IPS DF 6.9 (cell line): ENCODE results near the gene NR5A2.
A peak's percentile ranks its signal among the peaks of the same experiment; 100 is the strongest.

Experiments
- DNase-seq: peaks from one replicate; pipeline ENCODE4 v3.0.0-alpha.2; 2013; ENCODE audit warnings: low read depth, low spot score
- H3K27ac ChIP-seq: one replicate; pipeline ENCODE4 v1.5.1; 2013; ENCODE audit warnings: low read length, control low read depth
- H3K27me3 ChIP-seq: 2 replicates; pipeline ENCODE4 v1.6.1; 2013; ENCODE audit warnings: mild to moderate bottlenecking, low read length; ENCODE audit not compliant: control insufficient read depth, insufficient read depth
- H3K36me3 ChIP-seq: 2 replicates; pipeline ENCODE4 v1.6.1; 2013; ENCODE audit warnings: low read length; ENCODE audit not compliant: control insufficient read depth, insufficient read depth
- H3K4me1 ChIP-seq: 2 replicates; pipeline ENCODE4 v1.6.1; 2013; ENCODE audit warnings: low read length; ENCODE audit not compliant: control insufficient read depth, insufficient read depth
- H3K4me3 ChIP-seq: 2 replicates; pipeline ENCODE4 v1.5.1; 2013; ENCODE audit warnings: mild to moderate bottlenecking, low read length
- H3K9me3 ChIP-seq: 2 replicates; pipeline ENCODE4 v1.6.1; 2013; ENCODE audit warnings: low read length, inconsistent platforms; ENCODE audit not compliant: control insufficient read depth, insufficient read depth
- WGBS: extraction: QIAGEN DNeasy Blood & Tissue Kit; methylation state at CpG from one replicate; pipeline ENCODE4 v1.1.7; 2013; ENCODE audit warnings: mixed read lengths, missing lambda C conversion rate; ENCODE audit not compliant: insufficient read length, insufficient coverage; 5-methylcytosine and 5-hydroxymethylcytosine counted together

Gene NR5A2

DNA sequence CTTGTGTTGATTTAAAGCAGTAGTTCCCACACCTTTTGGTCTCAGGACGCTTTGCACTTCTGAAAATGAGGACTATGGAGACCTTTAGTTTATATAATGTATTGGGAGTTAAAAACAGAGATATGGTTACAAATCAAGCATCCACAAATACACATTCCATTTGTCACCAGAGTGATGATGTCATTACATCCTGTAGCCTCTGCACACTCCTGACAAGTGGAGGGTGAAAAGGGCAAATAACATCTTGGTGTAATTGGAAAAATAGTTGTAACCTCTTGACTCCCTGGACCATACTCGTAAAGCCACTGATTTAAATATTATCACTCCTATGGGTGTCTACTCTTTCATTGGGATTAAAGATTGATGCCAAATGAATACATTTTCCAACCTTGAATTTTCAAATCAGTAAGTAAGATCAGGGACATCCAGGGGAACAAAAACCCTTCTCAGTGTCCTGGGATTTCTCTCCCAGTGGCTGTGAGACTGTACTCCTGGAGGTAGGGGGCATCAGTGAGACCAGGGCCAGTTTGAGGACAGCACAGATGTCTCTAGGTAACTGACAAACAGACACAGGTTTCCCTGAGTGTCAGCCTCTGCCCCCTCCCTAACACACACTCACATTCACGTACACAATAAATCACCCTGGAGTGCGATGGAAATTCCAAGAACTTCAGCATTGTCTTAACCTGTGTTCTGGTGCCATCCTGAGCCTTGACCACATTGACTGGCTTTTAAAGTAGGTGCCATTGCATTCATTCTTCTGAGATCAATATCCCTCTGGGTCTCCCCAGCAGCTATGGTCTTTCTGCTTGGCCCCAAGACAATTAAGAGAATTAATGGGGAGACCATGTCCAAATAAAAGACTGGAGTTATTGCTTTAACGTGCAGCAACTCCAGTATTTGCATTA, 63.0 kb downstream of the NR5A2 start:
- H3K36me3 ChIP-seq = no peaks in the 10 kb centered on the region
- H3K9me3 ChIP-seq = no peaks in the 10 kb centered on the region
- no peaks in the 10 kb centered on the region; the same call in 1 of the 2 replicates for H3K4me1 ChIP-seq
- peak; percentile 29 for DNase-seq
- no CpG with 5 or more reads among the region's 5 CpGs for WGBS
- no peak overlapping the region for H3K4me3 ChIP-seq
- no peaks in the 10 kb centered on the region for H3K27me3 ChIP-seq
- no peak overlapping the region for H3K27ac ChIP-seq

DNA sequence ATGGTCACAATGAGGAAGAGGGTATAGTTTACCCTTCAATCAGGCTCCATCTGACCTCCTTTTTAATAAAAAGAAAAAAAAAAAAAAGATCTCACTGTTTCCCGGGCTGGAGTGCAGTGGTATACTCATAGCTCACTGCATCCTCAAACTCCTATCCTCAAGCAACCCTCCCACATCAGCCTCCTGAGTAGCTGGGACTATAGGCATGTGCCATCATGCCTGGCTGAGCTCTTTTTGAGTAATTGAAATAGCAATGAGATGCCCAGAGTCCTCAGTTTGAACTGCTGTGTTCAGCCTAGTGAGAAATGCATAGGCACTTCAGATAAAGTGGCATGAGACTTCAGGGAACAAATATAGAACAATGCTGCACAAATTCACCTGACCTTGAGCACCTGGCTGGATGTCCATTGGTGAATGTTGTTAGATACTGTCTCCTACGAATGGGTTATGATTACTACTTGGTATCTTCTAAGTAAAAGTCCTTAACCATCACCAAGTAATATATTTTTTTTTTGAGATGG, 67.6 kb downstream of the NR5A2 start:
- Histone ChIP-seq H3K27ac (no peak overlapping the region), H3K4me1 (no peaks in the 10 kb centered on the region), H3K27me3 (no peaks in the 10 kb centered on the region), H3K4me3 (no peak overlapping the region), H3K36me3 (no peaks in the 10 kb centered on the region), H3K9me3 (no peaks in the 10 kb centered on the region)
- no peak for DNase-seq
- no CpG with 5 or more reads among the region's 2 CpGs for WGBS

DNA sequence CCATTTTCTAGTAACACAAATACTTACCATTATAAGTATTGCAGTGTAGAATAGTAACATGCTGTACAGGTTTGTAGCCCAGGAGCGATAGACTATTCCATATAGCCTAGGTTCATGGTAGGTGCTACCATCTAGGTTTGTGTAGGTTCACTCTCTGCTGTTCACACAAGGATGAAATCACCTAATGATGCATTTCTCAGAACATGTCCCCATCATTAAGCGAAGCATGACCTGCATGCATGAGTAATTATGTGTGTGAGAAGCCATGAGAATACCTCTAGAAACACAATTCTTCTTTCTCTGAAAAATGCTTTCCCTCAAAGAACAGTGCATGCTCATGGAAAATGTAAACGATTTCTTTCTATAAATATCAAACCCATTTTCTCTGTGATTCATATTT, 69.3 kb downstream of the NR5A2 start:
- no peak for DNase-seq
- Histone ChIP-seq H3K27ac (no peak overlapping the region), H3K4me1 (no peaks in the 10 kb centered on the region), H3K27me3 (no peaks in the 10 kb centered on the region), H3K4me3 (no peak overlapping the region), H3K36me3 (no peaks in the 10 kb centered on the region), H3K9me3 (no peaks in the 10 kb centered on the region)
- 100% methylated on average over 1 of the region's 3 CpGs for WGBS

DNA sequence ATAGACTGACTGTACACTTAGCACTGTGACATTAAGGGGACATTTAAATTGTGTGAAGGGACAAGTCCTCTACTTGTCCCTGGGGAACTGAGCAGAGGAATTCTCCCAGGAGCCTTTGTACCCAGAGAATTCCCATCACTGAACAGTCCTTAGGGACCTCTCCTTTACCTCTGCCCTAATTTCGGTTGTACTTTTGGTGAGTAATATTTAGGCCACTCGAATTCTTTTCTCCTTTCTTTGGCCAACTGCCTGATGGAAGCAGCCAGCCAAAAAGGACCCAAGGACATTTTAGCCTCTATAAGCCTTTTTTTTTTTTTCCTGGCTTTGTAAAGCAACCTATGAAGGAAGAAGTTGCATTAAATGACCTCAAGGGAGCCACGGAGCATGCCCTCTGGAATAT, 71.5 kb downstream of the NR5A2 start:
- no peak for DNase-seq
- H3K9me3 ChIP-seq = no peaks in the 10 kb centered on the region
- no peaks in the 10 kb centered on the region for H3K27me3 ChIP-seq

DNA sequence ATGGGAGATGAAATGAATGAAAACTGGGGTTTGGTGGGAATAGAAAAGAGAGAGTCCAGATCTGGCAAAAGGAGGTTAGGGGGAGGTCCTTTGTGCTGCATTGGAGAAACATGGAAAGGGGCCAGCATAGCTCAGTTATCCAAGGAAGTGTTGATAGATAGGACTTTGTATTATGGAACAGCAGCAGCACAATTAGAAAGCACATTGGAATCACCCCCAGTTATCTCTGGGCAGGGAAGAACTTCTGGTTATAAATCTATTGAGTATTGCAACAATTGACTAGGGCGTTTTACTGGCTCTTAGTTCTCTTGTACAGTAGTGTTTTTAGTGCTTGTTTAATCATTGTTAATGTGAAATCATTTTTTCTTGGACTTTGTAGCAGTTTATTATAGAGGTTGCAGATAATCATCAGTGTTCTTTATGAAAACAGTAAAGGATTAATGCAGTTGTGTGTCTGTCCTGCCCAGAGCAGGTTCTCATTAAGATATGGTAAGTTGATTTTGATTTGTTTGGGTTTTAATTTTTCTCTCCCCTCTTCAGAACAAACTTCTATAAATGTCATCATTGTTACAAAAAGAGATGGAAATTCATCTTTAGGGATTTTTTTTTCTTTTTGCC, 76.6 kb downstream of the NR5A2 start:
- Histone ChIP-seq H3K36me3 (no peaks in the 10 kb centered on the region), H3K4me3 (no peak overlapping the region), H3K4me1 (no peaks in the 10 kb centered on the region), H3K27ac (no peak overlapping the region), H3K27me3 (no peaks in the 10 kb centered on the region), H3K9me3 (no peaks in the 10 kb centered on the region)
- no peak for DNase-seq
- no CpG with 5 or more reads among the region's 1 CpG for WGBS

More for the DNA sequence above, 71.5 kb downstream of the NR5A2 start:
- H3K27ac ChIP-seq = no peak overlapping the region
- no peaks in the 10 kb centered on the region for H3K36me3 ChIP-seq
- no peaks in the 10 kb centered on the region for H3K4me1 ChIP-seq
- H3K4me3 ChIP-seq = no peak overlapping the region
- no CpG with 5 or more reads among the region's 3 CpGs for WGBS

DNA sequence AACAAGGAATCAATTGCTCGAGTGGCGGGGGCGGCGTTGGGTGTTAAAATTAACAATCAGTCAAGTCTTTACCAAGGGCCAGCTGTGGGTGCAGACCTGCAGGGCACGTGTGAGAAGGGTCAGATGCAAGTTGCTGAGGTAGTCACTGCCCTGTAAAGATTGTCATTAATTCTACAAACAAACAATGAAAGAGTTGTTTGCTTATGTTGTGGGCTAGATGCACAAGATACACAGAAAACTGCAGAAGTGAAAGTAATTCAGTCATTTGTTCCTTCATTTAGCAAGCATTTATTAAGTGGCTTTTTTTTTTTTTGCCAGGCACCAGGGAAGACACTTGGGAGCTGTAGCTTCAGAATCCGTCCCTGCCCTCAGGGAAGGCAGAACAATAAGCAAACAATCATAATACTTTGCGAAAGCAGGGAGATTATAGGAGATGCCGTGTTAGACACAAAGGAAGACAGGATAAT, 79.5 kb downstream of the NR5A2 start:
- no peaks in the 10 kb centered on the region for H3K36me3 ChIP-seq
- DNase-seq = no peak
- no peaks in the 10 kb centered on the region for H3K27me3 ChIP-seq
- WGBS = no CpG with 5 or more reads among the region's 8 CpGs
- no peak overlapping the region for H3K27ac ChIP-seq
- no peaks in the 10 kb centered on the region for H3K4me1 ChIP-seq
- H3K9me3 ChIP-seq = no peaks in the 10 kb centered on the region
- H3K4me3 ChIP-seq = no peak overlapping the region

DNA sequence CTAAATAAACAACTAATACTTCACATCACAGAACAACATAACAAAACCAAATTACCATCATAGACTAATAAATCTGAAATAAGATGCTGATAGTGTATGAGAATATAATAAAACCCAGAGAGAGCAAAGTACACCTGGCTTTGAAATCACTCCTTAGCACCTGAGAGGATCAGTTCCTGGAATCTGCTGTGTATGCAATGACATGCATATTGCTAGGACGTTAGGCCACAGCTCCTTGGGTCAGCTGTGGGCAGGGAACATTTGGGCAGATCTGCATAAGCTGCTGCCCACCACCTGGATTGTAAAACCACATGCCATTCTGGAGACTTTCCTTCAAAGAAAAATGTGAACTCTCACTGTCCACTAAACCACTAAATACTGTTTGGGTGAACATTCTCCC, 81.1 kb downstream of the NR5A2 start:
- H3K4me3 ChIP-seq = no peak overlapping the region
- no peaks in the 10 kb centered on the region for H3K9me3 ChIP-seq
- H3K27ac ChIP-seq = no peak overlapping the region
- no peak for DNase-seq
- H3K4me1 ChIP-seq = no peaks in the 10 kb centered on the region
- no peaks in the 10 kb centered on the region for H3K36me3 ChIP-seq
- whole genome bisulfite sequencing = no CpG with 5 or more reads among the region's 1 CpG
- H3K27me3 ChIP-seq = no peaks in the 10 kb centered on the region

DNA sequence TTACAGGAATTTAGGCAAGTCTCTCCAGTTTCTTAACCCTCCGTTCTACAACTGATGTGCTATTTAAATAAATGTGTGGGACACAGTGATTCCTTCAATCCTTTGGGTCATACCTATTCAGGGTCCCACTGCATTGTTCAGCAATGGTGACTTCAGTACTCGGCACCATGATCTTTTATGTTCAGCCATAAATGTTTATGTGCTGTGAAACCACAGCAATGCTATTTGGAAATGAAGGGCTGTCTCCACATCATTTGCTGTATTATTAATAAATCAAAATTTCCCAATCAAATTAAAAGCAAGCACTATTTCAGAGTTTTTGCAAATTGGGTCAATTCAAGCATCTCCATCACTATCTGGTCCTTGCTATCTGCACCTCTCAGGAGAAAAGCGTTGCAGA, 84.8 kb downstream of the NR5A2 start:
- no peak for DNase-seq
- no peaks in the 10 kb centered on the region for H3K36me3 ChIP-seq
- H3K27me3 ChIP-seq = no peaks in the 10 kb centered on the region
- H3K9me3 ChIP-seq = no peaks in the 10 kb centered on the region
- H3K27ac ChIP-seq = no peak overlapping the region
- H3K4me3 ChIP-seq = no peak overlapping the region
- no CpG with 5 or more reads among the region's 3 CpGs for WGBS
- H3K4me1 ChIP-seq = no peaks in the 10 kb centered on the region

DNA sequence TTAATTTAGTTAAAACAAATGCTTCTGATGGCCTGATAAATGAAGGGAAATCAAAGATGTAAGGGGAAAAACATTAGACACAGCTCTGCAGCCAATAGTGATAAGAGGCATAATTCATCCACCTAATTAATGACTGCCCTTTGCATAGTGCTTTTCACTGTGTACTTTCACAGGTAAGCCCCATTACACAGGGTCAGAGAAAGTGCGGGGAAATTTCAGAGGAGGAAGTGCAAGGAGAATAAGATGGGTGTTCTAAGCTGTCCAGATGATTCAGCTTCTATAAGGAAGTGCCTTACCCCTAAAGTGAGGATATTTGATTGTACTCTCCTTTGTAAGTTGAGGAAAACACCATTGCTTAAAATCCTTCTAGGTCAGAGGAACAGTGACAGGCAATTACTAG, 88.0 kb downstream of the NR5A2 start:
- WGBS = no CpG with 5 or more reads among the region's 1 CpG
- no peak overlapping the region for H3K27ac ChIP-seq
- H3K4me3 ChIP-seq = no peak overlapping the region
- no peaks in the 10 kb centered on the region for H3K36me3 ChIP-seq
- peaks cover 2% of the 10 kb centered on the region; the same call in 1 of the 2 replicates for H3K4me1 ChIP-seq
- DNase-seq = no peak
- no peaks in the 10 kb centered on the region for H3K27me3 ChIP-seq
- H3K9me3 ChIP-seq = no peaks in the 10 kb centered on the region

DNA sequence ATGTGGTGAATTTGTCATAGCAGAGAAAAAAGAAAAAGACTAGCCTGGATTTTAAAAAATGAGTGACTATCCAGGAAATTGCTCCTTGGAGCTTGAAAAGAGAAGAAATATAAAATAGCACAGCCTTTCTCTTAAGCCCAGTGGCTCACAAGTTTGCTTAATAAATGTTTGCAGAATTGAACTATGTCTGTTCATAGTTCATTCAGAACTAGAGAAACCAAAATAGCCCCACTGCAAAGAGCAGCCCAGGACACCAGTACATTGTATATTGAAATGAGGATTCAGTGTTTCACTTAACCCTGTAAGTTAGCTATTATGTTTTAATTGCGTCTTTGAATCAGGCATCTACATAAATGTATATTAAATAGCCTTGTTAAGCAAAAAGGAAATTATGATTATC, 88.8 kb downstream of the NR5A2 start:
- no CpG with 5 or more reads among the region's 1 CpG for WGBS
- Histone ChIP-seq H3K4me3 (no peak overlapping the region), H3K36me3 (no peaks in the 10 kb centered on the region), H3K27ac (no peak overlapping the region), H3K27me3 (no peaks in the 10 kb centered on the region), H3K9me3 (no peaks in the 10 kb centered on the region), H3K4me1 (peaks cover 2% of the 10 kb centered on the region; the same call in 1 of the 2 replicates)
- DNase-seq = no peak
